Measurements from ENCODE around the gene UTS2R.

- TF ChIP-seq CTCF (IDR thresholded peaks at IDR 0.05) = no peak
- TF ChIP-seq POLR2AphosphoS5 (IDR thresholded peaks at IDR 0.05) = no peak
- TF ChIP-seq EP300 (IDR thresholded peaks at IDR 0.05) = no peak
These were observed 4.8 kb upstream of the UTS2R start for GRCh38 chr17:82366749-82367148.
